Measurements from ENCODE around the gene POTEF.
"Not testable (repeated sequence)": the region's sequence is repeated elsewhere in the genome, so short reads cannot be mapped to it uniquely, and the experiment has no call there.

POTEF gene

GRCh38 chr2:130127726-130128125 lies 1.3 kb downstream of the POTEF start:
- DNase-seq: not testable (repeated sequence)

- DNase-seq: not testable (repeated sequence)
Observed at GRCh38 chr2:130120924-130121323, 8.1 kb downstream of the POTEF start.

GRCh38 chr2:130102597-130103363 lies 26.2 kb downstream of the POTEF start:
- not testable (repeated sequence) for DNase-seq

DNA sequence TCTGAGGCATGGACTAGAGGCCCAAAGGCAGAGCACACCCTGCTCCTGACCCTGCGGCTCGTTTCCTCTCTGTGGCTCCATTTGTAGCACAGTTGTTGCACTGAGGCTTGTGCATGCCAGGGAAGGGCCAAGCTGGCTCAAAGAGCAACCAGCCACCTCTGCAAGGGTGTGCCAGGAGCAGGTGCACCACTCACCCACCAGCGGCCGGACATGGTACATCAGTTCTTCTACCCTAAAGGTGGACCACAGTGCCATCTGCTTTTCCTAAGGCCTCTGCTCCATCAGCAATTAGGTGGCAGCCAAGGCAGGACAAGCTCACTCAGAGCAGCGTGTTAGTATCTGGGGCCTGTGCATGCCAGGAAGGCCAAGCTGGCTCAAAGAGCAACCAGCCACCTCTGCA lies 66.4 kb downstream of the POTEF start:
- not testable (repeated sequence) for DNase-seq

DNA sequence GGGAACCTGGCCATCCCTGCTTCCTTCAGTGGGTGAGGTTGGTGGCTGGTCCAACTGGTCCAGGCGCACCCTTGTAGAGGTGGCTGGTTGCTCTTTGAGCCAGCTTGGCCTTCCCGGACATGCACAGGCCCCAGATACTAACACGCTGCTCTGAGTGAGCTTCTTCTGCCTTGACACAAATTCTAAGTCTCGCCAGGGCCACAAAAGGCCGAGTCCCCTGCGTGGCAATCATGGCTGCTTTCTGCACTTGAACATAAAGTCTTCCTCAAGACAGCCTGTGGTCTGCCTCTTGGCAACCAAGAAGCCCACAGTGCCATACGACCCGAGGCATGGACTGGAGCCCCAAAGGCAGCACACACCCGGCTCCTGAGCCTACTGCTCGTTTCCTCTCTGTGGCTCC lies 69.0 kb downstream of the POTEF start:
- not testable (repeated sequence) for DNase-seq

DNA sequence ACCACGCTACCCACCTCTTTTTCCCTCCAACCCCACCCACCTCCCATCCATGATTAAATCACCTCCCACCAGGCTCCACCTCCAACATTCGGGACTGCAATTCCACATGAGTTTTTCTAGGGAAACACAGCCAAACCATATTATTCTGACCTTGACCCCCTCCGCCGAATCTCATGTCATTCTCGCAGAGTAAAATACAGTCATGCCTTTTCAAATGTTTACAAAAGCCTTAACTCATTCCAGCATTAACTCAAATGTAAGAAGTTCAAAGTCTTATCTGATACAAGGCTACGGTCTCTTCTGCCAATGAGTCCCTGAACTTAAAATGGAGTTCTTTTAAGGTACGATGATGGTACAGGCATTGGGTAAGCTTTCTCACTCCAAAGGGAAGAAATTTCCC lies 72.7 kb downstream of the POTEF start:
- not testable (repeated sequence) for DNase-seq

DNA sequence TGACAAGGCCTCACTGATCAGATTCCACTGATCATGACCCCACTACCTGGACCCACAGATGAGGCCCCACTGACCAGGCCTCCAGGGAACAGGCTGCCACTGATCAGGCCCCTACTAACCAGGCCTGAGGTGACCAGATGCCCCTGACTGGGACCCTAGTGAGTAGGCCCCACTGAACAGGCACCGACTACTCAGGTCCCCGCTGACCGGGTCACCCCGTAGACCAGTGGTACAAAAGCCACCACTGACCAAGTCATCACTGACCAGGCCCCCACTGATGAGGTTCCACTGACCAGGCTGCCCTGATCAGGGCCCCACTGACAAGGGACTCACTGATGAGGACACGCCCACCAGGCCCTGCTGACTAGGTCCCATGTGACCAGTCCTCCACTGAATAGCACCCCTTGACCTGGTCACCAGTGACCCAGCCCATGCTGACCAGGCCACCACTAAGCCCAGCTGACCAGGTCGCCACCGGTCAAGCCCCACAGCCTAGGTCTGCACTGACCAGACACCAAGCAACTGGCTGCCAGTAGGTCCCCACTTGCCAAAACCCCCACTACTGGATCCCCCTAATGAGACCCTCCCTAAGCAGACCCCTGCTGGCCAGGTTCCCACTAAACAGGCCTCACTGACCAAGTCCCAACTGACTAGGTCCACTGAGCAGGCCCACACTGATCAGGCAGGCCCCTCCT lies 75.7 kb downstream of the POTEF start:
- not testable (repeated sequence) for DNase-seq

DNA sequence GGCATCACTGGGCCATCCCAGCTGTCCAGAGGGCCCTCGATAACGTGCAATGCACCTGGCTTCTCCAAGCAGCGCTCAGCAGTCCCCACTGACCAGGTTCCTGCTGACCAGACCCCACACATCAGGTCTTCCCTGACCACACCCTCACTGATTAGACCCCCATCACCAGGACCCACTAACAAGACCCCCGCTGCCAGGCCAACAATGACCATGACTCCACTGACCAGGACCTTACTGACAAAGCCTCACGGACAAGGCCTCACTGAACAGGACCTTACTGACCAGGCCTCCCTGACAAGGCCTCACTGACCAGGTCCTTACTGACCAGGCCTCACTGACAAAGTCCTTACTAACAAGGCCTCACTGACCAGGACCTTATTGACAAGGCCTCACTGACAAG lies 76.6 kb downstream of the POTEF start:
- not testable (repeated sequence) for DNase-seq

- DNase-seq: not testable (repeated sequence)
Observed at GRCh38 chr2:130048422-130048821, 80.6 kb downstream of the POTEF start.

GRCh38 chr2:130038265-130038603 lies 90.8 kb downstream of the POTEF start:
- DNase-seq: not testable (repeated sequence)

DNA sequence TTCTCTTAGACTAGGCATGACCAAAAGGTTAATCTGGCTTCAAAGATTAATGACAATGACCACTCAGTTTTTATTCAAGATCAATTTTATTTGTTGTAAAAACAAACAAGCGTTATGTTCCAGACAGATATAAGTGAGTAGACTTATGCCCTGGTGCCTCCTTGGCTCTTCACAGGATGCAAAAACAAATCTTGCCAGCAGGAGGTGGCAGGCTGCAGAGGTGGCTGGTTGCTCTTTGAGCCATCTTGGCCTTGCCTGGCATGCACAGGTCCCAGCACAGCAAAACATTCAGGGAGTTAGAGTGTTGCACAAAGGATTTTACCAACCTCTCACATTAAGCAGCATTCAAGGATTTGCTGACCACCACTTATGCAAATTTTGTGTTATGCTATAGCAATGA lies 103.1 kb downstream of the POTEF start:
- DNase-seq: not testable (repeated sequence)

Data from activated CD4-positive, CD25-positive, alpha-beta regulatory T cell (primary cell).